Common myeloid progenitor, CD34-positive (primary cell): Measurements from ENCODE around the gene SNURF. TPM values are rescaled to one million over a fixed set of nuclear protein-coding genes. Genes with fewer than 3 reads are reported as not detected.
"Not testable (repeated sequence)": the region's sequence is repeated elsewhere in the genome, so short reads cannot be mapped to it uniquely, and the experiment has no call there.

Experiments
- CTCF ChIA-PET: fragments of 350-600 bp; sonication (Branson Sonifier 250); formaldehyde crosslinking; loops from one replicate; lab custom pipeline; 2021; ENCODE audit warnings: antibody characterized with exemption; lab: Charles Lee
- POLR2A ChIA-PET: fragments of 350-600 bp; sonication (Branson Sonifier 250); formaldehyde crosslinking; loops from one replicate; lab custom pipeline; 2021; ENCODE audit warnings: antibody characterized with exemption; lab: Charles Lee
- DNase-seq, 3 donors: peaks; one replicate each; pipeline versions ENCODE4 v3.0.0 to v3.0.0-alpha.2; 2013
- H3K27ac ChIP-seq, 2 experiments: 1 replicate in 1 of 2; 2 replicates in 1 of 2; pipeline ENCODE4 v1.7.0; 2013; ENCODE audit warnings: inconsistent platforms in 2 of 2, low read length in 2 of 2, mild to moderate bottlenecking in 2 of 2, low read depth in 1 of 2, moderate library complexity in 1 of 2; ENCODE audit not compliant: severe bottlenecking in 2 of 2, insufficient read depth in 1 of 2, poor library complexity in 1 of 2
- H3K27me3 ChIP-seq, 5 experiments: replicated peaks in 2 of 5; 1 replicate in 3 of 5; 2 replicates in 2 of 5; pipeline versions ENCODE4 v1.6.1 to v1.7.0; 2013; ENCODE audit warnings: low read length in 4 of 5, mild to moderate bottlenecking in 2 of 5, moderate library complexity in 2 of 5, inconsistent platforms in 1 of 5; ENCODE audit not compliant: insufficient read depth in 5 of 5, control insufficient read depth in 4 of 5
- H3K36me3 ChIP-seq, 4 experiments: 1 replicate in 2 of 4; 2 replicates in 2 of 4; pipeline versions ENCODE4 v1.6.1 to v1.7.0; 2013; ENCODE audit warnings: low read length in 3 of 4, control low read depth in 1 of 4, mild to moderate bottlenecking in 1 of 4; ENCODE audit not compliant: control insufficient read depth in 4 of 4, insufficient read depth in 4 of 4
- H3K4me1 ChIP-seq, 4 experiments: 1 replicate in 3 of 4; 2 replicates in 1 of 4; pipeline versions ENCODE4 v1.6.1 to v1.7.1; 2013; ENCODE audit warnings: low read length in 3 of 4, mild to moderate bottlenecking in 3 of 4, control low read depth in 1 of 4, inconsistent platforms in 1 of 4, moderate library complexity in 1 of 4; ENCODE audit not compliant: control insufficient read depth in 4 of 4, insufficient read depth in 4 of 4; ENCODE audit errors: control extremely low read depth in 1 of 4
- H3K4me3 ChIP-seq, 7 experiments: 1 replicate in 4 of 7; 2 replicates in 3 of 7; pipeline versions ENCODE4 v1.5.1 to v1.7.0; 2013; ENCODE audit warnings: mild to moderate bottlenecking in 7 of 7, low read length in 6 of 7, moderate library complexity in 6 of 7, inconsistent platforms in 2 of 7, low read depth in 2 of 7, control low read depth in 1 of 7; ENCODE audit not compliant: insufficient read depth in 4 of 7, control insufficient read depth in 1 of 7; ENCODE audit errors: extremely low read depth in 1 of 7
- H3K9me3 ChIP-seq, 5 experiments: 1 replicate in 4 of 5; 2 replicates in 1 of 5; pipeline versions ENCODE4 v1.6.1 to v1.7.1; 2013; ENCODE audit warnings: low read length in 4 of 5, mild to moderate bottlenecking in 2 of 5, inconsistent platforms in 1 of 5, low read depth in 1 of 5, moderate library complexity in 1 of 5; ENCODE audit not compliant: control insufficient read depth in 4 of 5, insufficient read depth in 2 of 5; ENCODE audit errors: control extremely low read depth in 1 of 5
- WGBS: methylation state at CpG from one replicate; pipeline ENCODE4 v1.1.5; 2013; ENCODE audit not compliant: insufficient coverage; 5-methylcytosine and 5-hydroxymethylcytosine counted together
- polyA plus RNA-seq: library from polyadenylated mRNA; unstranded; fragments of 120-200 nt; gene quantifications from one replicate; pipeline ENCODE4 v1.2.1, GENCODE V29; 2013

The SNURF gene
- polyA plus RNA-seq, result 11.1 TPM

DNA sequence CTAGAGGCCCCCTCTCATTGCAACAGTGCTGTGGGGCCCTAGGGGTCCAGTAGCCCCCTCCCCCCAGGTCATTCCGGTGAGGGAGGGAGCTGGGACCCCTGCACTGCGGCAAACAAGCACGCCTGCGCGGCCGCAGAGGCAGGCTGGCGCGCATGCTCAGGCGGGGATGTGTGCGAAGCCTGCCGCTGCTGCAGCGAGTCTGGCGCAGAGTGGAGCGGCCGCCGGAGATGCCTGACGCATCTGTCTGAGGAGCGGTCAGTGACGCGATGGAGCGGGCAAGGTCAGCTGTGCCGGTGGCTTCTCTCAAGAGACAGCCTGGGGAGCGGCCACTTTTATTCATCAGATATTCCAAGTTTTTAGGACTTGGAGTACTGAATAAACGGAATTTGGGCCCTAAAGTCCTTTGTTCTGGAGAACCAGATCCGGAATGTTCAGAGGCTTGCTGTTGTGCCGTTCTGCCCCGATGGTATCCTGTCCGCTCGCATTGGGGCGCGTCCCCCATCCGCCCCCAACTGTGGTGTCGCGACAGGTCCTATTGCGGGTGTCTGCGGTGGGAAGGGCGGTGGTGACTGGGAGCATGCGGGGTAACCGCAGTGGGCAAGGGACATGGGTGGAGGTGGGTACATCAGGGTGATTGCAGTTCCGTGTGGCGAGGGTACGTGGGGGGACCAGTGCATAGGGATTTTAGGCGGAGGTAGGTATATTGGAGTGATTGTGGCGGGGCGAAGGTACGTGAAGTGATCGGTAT lies at the start of gene SNURF, which contains the start of gene SNRPN:
SNURF (plus strand) TSS at position 205 of the 748 bp plus-strand sequence; CDS start at position 267, 62 bp downstream.
SNRPN (plus strand) TSS at position 205 of the 748 bp plus-strand sequence. CDS start 19,467 bp downstream, outside the sequence.
- H3K4me1 ChIP-seq, result peaks cover 0 to 7% (median 4%) of the 10 kb centered on the region in 4 experiments
- H3K4me3 ChIP-seq, result peak within 1 kb of the TSS; percentile 44 to 80 (median 78)
- ChIA-PET CTCF (no interaction called here), POLR2A (no interaction called here)
- peaks cover 0 to 13% (median 8%) of the 10 kb centered on the region in 5 experiments for H3K9me3 ChIP-seq
- H3K27me3 ChIP-seq, result peaks cover 0 to 14% (median 0%) of the 10 kb centered on the region in 5 experiments
- DNase-seq, result peak; percentile 38 to 65 (median 58)
- peak within 1 kb of the TSS in 1 of 2 experiments; percentile 71 for H3K27ac ChIP-seq
- peaks cover 0 to 6% (median 0%) of the 10 kb centered on the region in 4 experiments for H3K36me3 ChIP-seq
- 52% methylated on average over 45 of the region's 47 CpGs for WGBS

GRCh38 chr15:24916305-24917009 lies 38.3 kb upstream of the SNURF start:
- CTCF ChIA-PET, result no interaction called here
- peaks cover 0 to 40% (median 7%) of the 10 kb centered on the region in 5 experiments for H3K27me3 ChIP-seq
- H3K36me3 ChIP-seq, result no peaks in the 10 kb centered on the region
- no peak overlapping the region for H3K27ac ChIP-seq
- DNase-seq, result peak; percentile 84 to 94 (median 94)
- H3K4me3 ChIP-seq, result no peak overlapping the region
- 33% methylated on average over 4 of the region's 8 CpGs for WGBS
- POLR2A ChIA-PET, result no interaction called here
- peaks cover 2 to 22% (median 12%) of the 10 kb centered on the region in 5 experiments for H3K9me3 ChIP-seq
- peaks cover 0 to 2% (median 0%) of the 10 kb centered on the region in 4 experiments for H3K4me1 ChIP-seq

DNA sequence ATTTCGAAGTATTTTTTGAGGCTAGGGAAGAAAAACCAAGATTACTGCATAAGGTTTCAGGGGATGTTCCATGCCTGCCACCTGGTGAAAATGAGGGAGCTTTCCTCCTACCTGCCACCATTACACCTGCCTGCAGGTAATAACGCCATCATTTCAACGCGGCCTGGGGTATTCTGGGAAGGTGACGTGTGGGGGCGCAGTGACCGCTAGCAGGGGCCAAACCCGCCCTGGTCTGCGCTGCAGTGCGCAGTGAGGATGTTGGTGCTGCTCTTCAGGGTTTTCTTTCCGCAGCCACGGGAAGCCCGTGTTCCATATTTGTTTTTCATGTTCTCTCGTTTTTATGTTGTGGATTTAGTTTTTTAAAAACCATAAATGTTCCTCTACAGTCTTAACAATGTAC lies 37.4 kb upstream of the SNURF start:
- ChIA-PET CTCF (no interaction called here), POLR2A (no interaction called here)
- 100% methylated on average over 1 of the region's 14 CpGs for WGBS
- Histone ChIP-seq H3K27ac (no peak overlapping the region), H3K4me3 (no peak overlapping the region), H3K9me3 (peaks cover 2 to 17% (median 8%) of the 10 kb centered on the region in 5 experiments), H3K27me3 (peaks cover 0 to 33% (median 9%) of the 10 kb centered on the region in 5 experiments), H3K4me1 (peaks cover 0 to 2% (median 0%) of the 10 kb centered on the region in 4 experiments), H3K36me3 (no peaks in the 10 kb centered on the region)
- no peak for DNase-seq

- no peak overlapping the region for H3K27ac ChIP-seq
- ChIA-PET CTCF (no interaction called here), POLR2A (no interaction called here)
- DNase-seq, result no peak
- peaks cover 0 to 2% (median 0%) of the 10 kb centered on the region in 4 experiments for H3K4me1 ChIP-seq
- H3K36me3 ChIP-seq, result no peaks in the 10 kb centered on the region
- no peak overlapping the region for H3K4me3 ChIP-seq
- peaks cover 2 to 27% (median 9%) of the 10 kb centered on the region in 5 experiments for H3K27me3 ChIP-seq
- 79% methylated on average over 2 of the region's 2 CpGs for WGBS
- H3K9me3 ChIP-seq, result peaks cover 0 to 9% (median 2%) of the 10 kb centered on the region in 5 experiments
Observed at GRCh38 chr15:24919446-24919845, 35.3 kb upstream of the SNURF start.

DNA sequence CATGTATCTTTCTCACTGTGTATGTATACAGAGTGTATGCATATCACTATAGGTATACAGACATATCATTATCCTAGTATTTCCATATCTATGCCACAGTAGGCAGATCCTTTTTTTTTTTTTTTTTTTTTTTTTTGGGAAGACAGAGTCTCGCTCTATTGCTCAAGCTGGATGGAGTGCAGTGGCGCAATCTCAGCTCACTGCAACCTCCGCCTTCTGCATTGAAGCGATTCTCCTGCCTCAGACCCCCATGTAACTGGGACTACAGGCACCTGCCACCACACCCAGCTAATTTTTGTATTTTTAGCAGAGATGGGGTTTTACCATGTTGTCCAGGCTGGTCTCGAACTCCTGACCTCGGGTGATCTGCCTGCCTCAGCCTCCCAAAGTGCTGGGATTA lies 32.0 kb upstream of the SNURF start:
- H3K4me1 ChIP-seq, CTCF ChIA-PET, DNase-seq, H3K4me3 ChIP-seq, H3K36me3 ChIP-seq, H3K9me3 ChIP-seq, H3K27ac ChIP-seq: not testable (repeated sequence)
- 94% methylated on average over 6 of the region's 6 CpGs for WGBS
- POLR2A ChIA-PET, result interaction anchor here (0.6 kb wide), 1 partner anchor 517 kb away, joined by 4 read pairs; no protein-coding TSS in a partner anchor
- H3K27me3 ChIP-seq, result peaks cover 2 to 37% (median 9%) of the 10 kb centered on the region in 5 experiments

- POLR2A ChIA-PET, result no interaction called here
- Histone ChIP-seq H3K4me1 (no peaks in the 10 kb centered on the region), H3K36me3 (no peaks in the 10 kb centered on the region), H3K27me3 (peaks cover 2 to 38% (median 9%) of the 10 kb centered on the region in 5 experiments), H3K4me3 (no peak overlapping the region), H3K9me3 (peaks cover 0 to 6% (median 0%) of the 10 kb centered on the region in 5 experiments), H3K27ac (no peak overlapping the region)
- CTCF ChIA-PET, result no interaction called here
- WGBS, result 87% methylated on average over 2 of the region's 3 CpGs
- DNase-seq, result no peak
Observed at GRCh38 chr15:24924153-24924552, 30.6 kb upstream of the SNURF start.
